Skeletal muscle satellite cell (primary cell): Measurements from ENCODE around the gene GRIN3A.

ENCODE experiments used
- H3K27me3 ChIP-seq: 2 replicates; pipeline ENCODE4 v1.7.0; 2013; ENCODE audit warnings: low read length; ENCODE audit not compliant: control insufficient read depth, insufficient read depth
- H3K36me3 ChIP-seq: 2 replicates; pipeline ENCODE4 v1.7.0; 2013; ENCODE audit warnings: mild to moderate bottlenecking, control low read depth, low read length; ENCODE audit not compliant: insufficient read depth
- H3K4me1 ChIP-seq: 2 replicates; pipeline ENCODE4 v1.7.0; 2013; ENCODE audit warnings: low read length; ENCODE audit not compliant: control insufficient read depth, insufficient read depth
- H3K4me2 ChIP-seq: 2 replicates; pipeline ENCODE4 v1.7.0; 2013; ENCODE audit warnings: mild to moderate bottlenecking, low read length
- H3K4me3 ChIP-seq: 2 replicates; pipeline ENCODE4 v1.7.0; 2013; ENCODE audit warnings: low read length
- H3K9ac ChIP-seq: 2 replicates; pipeline ENCODE4 v1.7.0; 2013; ENCODE audit warnings: mild to moderate bottlenecking, low read depth, low read length, moderate library complexity
- H3K9me3 ChIP-seq: replicated peaks from 2 replicates; pipeline ENCODE4 v1.7.0; 2013; ENCODE audit warnings: mild to moderate bottlenecking, control low read depth, low read length

Gene GRIN3A

GRCh38 chr9:101702257-101702656, 36.2 kb downstream of the GRIN3A start:
- Histone ChIP-seq H3K27me3 (peaks cover 3% of the 10 kb centered on the region), H3K36me3 (no peaks in the 10 kb centered on the region), H3K9ac (no peak overlapping the region), H3K4me1 (no peaks in the 10 kb centered on the region), H3K4me2 (no peak overlapping the region), H3K9me3 (no peaks in the 10 kb centered on the region), H3K4me3 (no peak overlapping the region)

- H3K36me3 ChIP-seq = no peaks in the 10 kb centered on the region
- no peak overlapping the region for H3K9ac ChIP-seq
- H3K4me2 ChIP-seq = no peak overlapping the region
- no peaks in the 10 kb centered on the region for H3K27me3 ChIP-seq
- H3K4me3 ChIP-seq = no peak overlapping the region
- no peaks in the 10 kb centered on the region for H3K4me1 ChIP-seq
- no peaks in the 10 kb centered on the region for H3K9me3 ChIP-seq
Observed at GRCh38 chr9:101693546-101694336, 44.7 kb downstream of the GRIN3A start.

GRCh38 chr9:101691657-101692056, 46.8 kb downstream of the GRIN3A start:
- Histone ChIP-seq H3K27me3 (no peaks in the 10 kb centered on the region), H3K4me1 (no peaks in the 10 kb centered on the region), H3K9me3 (no peaks in the 10 kb centered on the region), H3K36me3 (no peaks in the 10 kb centered on the region), H3K4me2 (no peak overlapping the region), H3K4me3 (no peak overlapping the region), H3K9ac (no peak overlapping the region)

- Histone ChIP-seq H3K36me3 (no peaks in the 10 kb centered on the region), H3K9ac (no peak overlapping the region), H3K4me2 (no peak overlapping the region), H3K9me3 (no peaks in the 10 kb centered on the region), H3K27me3 (no peaks in the 10 kb centered on the region), H3K4me1 (no peaks in the 10 kb centered on the region), H3K4me3 (no peak overlapping the region)
Observed at GRCh38 chr9:101689039-101689438, 49.4 kb downstream of the GRIN3A start.

GRCh38 chr9:101684665-101685064, 53.8 kb downstream of the GRIN3A start:
- Histone ChIP-seq H3K36me3 (no peaks in the 10 kb centered on the region), H3K4me3 (no peak overlapping the region)

GRCh38 chr9:101683236-101683635, 55.2 kb downstream of the GRIN3A start:
- Histone ChIP-seq H3K9ac (no peak overlapping the region), H3K4me3 (no peak overlapping the region), H3K9me3 (no peaks in the 10 kb centered on the region), H3K36me3 (no peaks in the 10 kb centered on the region), H3K4me2 (no peak overlapping the region), H3K27me3 (no peaks in the 10 kb centered on the region), H3K4me1 (no peaks in the 10 kb centered on the region)

More at GRCh38 chr9:101684665-101685064, 53.8 kb downstream of the GRIN3A start:
- Histone ChIP-seq H3K9me3 (no peaks in the 10 kb centered on the region), H3K27me3 (no peaks in the 10 kb centered on the region), H3K4me1 (no peaks in the 10 kb centered on the region), H3K4me2 (no peak overlapping the region), H3K9ac (no peak overlapping the region)

- Histone ChIP-seq H3K4me3 (no peak overlapping the region), H3K4me2 (no peak overlapping the region)
Observed at GRCh38 chr9:101677861-101678260, 60.6 kb downstream of the GRIN3A start.

GRCh38 chr9:101675341-101675740, 63.1 kb downstream of the GRIN3A start:
- Histone ChIP-seq H3K4me3 (no peak overlapping the region), H3K9ac (no peak overlapping the region), H3K4me1 (no peaks in the 10 kb centered on the region)

More at GRCh38 chr9:101677861-101678260, 60.6 kb downstream of the GRIN3A start:
- Histone ChIP-seq H3K36me3 (no peaks in the 10 kb centered on the region), H3K4me1 (no peaks in the 10 kb centered on the region), H3K27me3 (no peaks in the 10 kb centered on the region), H3K9me3 (no peaks in the 10 kb centered on the region), H3K9ac (no peak overlapping the region)

GRCh38 chr9:101674165-101674564, 64.3 kb downstream of the GRIN3A start:
- no peaks in the 10 kb centered on the region for H3K36me3 ChIP-seq

More at GRCh38 chr9:101675341-101675740, 63.1 kb downstream of the GRIN3A start:
- no peaks in the 10 kb centered on the region for H3K27me3 ChIP-seq
- no peak overlapping the region for H3K4me2 ChIP-seq
- H3K36me3 ChIP-seq = no peaks in the 10 kb centered on the region
- H3K9me3 ChIP-seq = no peaks in the 10 kb centered on the region

GRCh38 chr9:101673642-101674041, 64.8 kb downstream of the GRIN3A start:
- no peaks in the 10 kb centered on the region for H3K27me3 ChIP-seq
- no peak overlapping the region for H3K4me3 ChIP-seq
- H3K4me2 ChIP-seq = no peak overlapping the region
- H3K4me1 ChIP-seq = no peaks in the 10 kb centered on the region
- no peaks in the 10 kb centered on the region for H3K36me3 ChIP-seq
- no peaks in the 10 kb centered on the region for H3K9me3 ChIP-seq
- H3K9ac ChIP-seq = no peak overlapping the region

More at GRCh38 chr9:101674165-101674564, 64.3 kb downstream of the GRIN3A start:
- no peak overlapping the region for H3K4me3 ChIP-seq
- no peaks in the 10 kb centered on the region for H3K4me1 ChIP-seq
- H3K9me3 ChIP-seq = no peaks in the 10 kb centered on the region
- H3K4me2 ChIP-seq = no peak overlapping the region
- H3K9ac ChIP-seq = no peak overlapping the region
- H3K27me3 ChIP-seq = no peaks in the 10 kb centered on the region

GRCh38 chr9:101671567-101671966, 66.9 kb downstream of the GRIN3A start:
- Histone ChIP-seq H3K9ac (no peak overlapping the region), H3K9me3 (no peaks in the 10 kb centered on the region), H3K4me3 (no peak overlapping the region), H3K4me1 (no peaks in the 10 kb centered on the region), H3K27me3 (no peaks in the 10 kb centered on the region), H3K36me3 (no peaks in the 10 kb centered on the region), H3K4me2 (no peak overlapping the region)

GRCh38 chr9:101668421-101668820, 70.0 kb downstream of the GRIN3A start:
- Histone ChIP-seq H3K36me3 (no peaks in the 10 kb centered on the region), H3K27me3 (no peaks in the 10 kb centered on the region), H3K4me1 (no peaks in the 10 kb centered on the region), H3K9ac (no peak overlapping the region), H3K9me3 (no peaks in the 10 kb centered on the region), H3K4me2 (no peak overlapping the region), H3K4me3 (no peak overlapping the region)
